IMR-90 (cell line): ENCODE measurements around the gene NUDT8. TPM values are rescaled to one million over a fixed set of nuclear protein-coding genes. Genes with fewer than 3 reads are reported as not detected.
"Not testable (repeated sequence)": the region's sequence is repeated elsewhere in the genome, so short reads cannot be mapped to it uniquely, and the experiment has no call there.

Experiments
- ATAC-seq: fragments of 200-7000 bp; cut with Tn5 transposase; 2 replicates; pipeline ENCODE4 v1.9.1; 2020; ENCODE audit warnings: low read depth, mild to moderate bottlenecking, moderate library complexity
- BruUV-seq: library from RNA; stranded (reverse); fragments of 400-500 nt; replicated peaks from 2 replicates; lab custom pipeline; 2021; lab: Mats Ljungman, UMichigan
- CTCF ChIA-PET: fragments of 300-600 bp; formaldehyde crosslinking; extraction: SDS; loops from one replicate; lab custom pipeline; 2021; ENCODE audit warnings: antibody characterized with exemption; lab: Yijun Ruan, JAX
- POLR2A ChIA-PET: fragments of 300-600 bp; sonication (Branson Sonifier 250); formaldehyde crosslinking; loops from one replicate; lab custom pipeline; 2022; ENCODE audit warnings: antibody characterized with exemption; ENCODE audit not compliant: unreplicated experiment; lab: Charles Lee
- DNase-seq: peaks from one replicate; pipeline ENCODE4 v3.0.0; 2013
- H2AFZ ChIP-seq: replicated peaks from 2 replicates; pipeline ENCODE3; 2013; ENCODE audit warnings: low read length, mild to moderate bottlenecking; ENCODE audit not compliant: poor library complexity
- H2AK5ac ChIP-seq: 2 replicates; pipeline ENCODE4 v1.6.1; 2013; ENCODE audit warnings: low read depth, low read length, inconsistent platforms
- H2AK9ac ChIP-seq: replicated peaks from 2 replicates; pipeline ENCODE3; 2013; ENCODE audit warnings: mild to moderate bottlenecking, low read depth, low read length, moderate library complexity; ENCODE audit not compliant: poor library complexity
- H2BK120ac ChIP-seq: 2 replicates; pipeline ENCODE4 v1.6.1; 2013; ENCODE audit warnings: low read depth, low read length, inconsistent platforms
- H2BK15ac ChIP-seq: 3 replicates; pipeline ENCODE4 v1.6.1; 2013; ENCODE audit warnings: low read depth, low read length, inconsistent platforms
- H2BK20ac ChIP-seq: 2 replicates; pipeline ENCODE4 v1.6.1; 2013; ENCODE audit warnings: low read depth, mild to moderate bottlenecking, inconsistent platforms, low read length, moderate library complexity
- H2BK5ac ChIP-seq: 2 replicates; pipeline ENCODE4 v1.6.1; 2013; ENCODE audit warnings: mild to moderate bottlenecking, low read depth, low read length, inconsistent platforms; ENCODE audit not compliant: poor library complexity, severe bottlenecking
- H3K14ac ChIP-seq: replicated peaks from 2 replicates; pipeline ENCODE4 v1.6.1; 2013; ENCODE audit warnings: low read depth, low read length, inconsistent platforms
- H3K18ac ChIP-seq: 2 replicates; pipeline ENCODE4 v1.6.1; 2013; ENCODE audit warnings: low read depth, low read length, control low read depth
- H3K23ac ChIP-seq: 2 replicates; pipeline ENCODE4 v1.6.1; 2013; ENCODE audit warnings: low read depth, low read length, inconsistent platforms
- H3K27ac ChIP-seq: 2 replicates; pipeline ENCODE4 v1.5.1; 2013; ENCODE audit warnings: mild to moderate bottlenecking, control low read depth, low read length; ENCODE audit not compliant: insufficient read depth
- H3K27me3 ChIP-seq: 2 replicates; pipeline ENCODE4 v1.6.1; 2013; ENCODE audit warnings: low read length; ENCODE audit not compliant: control insufficient read depth, insufficient read depth
- H3K36me3 ChIP-seq: 2 replicates; pipeline ENCODE4 v1.6.1; 2013; ENCODE audit warnings: low read length, mixed read lengths; ENCODE audit not compliant: control insufficient read depth, insufficient read depth
- H3K4ac ChIP-seq: 2 replicates; pipeline ENCODE4 v1.6.1; 2013; ENCODE audit warnings: low read depth, low read length, inconsistent platforms
- H3K4me1 ChIP-seq: 2 replicates; pipeline ENCODE4 v1.6.1; 2013; ENCODE audit warnings: low read length, mixed read lengths; ENCODE audit not compliant: control insufficient read depth, insufficient read depth
- H3K4me2 ChIP-seq: 2 replicates; pipeline ENCODE4 v1.6.1; 2013; ENCODE audit warnings: low read depth, mild to moderate bottlenecking, control low read depth, low read length, moderate library complexity
- H3K4me3 ChIP-seq: 2 replicates; pipeline ENCODE4 v1.5.1; 2013; ENCODE audit warnings: low read depth, mild to moderate bottlenecking, control low read depth, low read length, moderate library complexity; ENCODE audit not compliant: insufficient read depth
- H3K56ac ChIP-seq: 2 replicates; pipeline ENCODE4 v1.6.1; 2013; ENCODE audit warnings: low read length, inconsistent platforms; ENCODE audit not compliant: insufficient read depth; ENCODE audit errors: extremely low read depth
- H3K79me1 ChIP-seq, 2 experiments: 2 replicates each; pipeline ENCODE4 v1.6.1; 2013; ENCODE audit warnings: low read length in 2 of 2, inconsistent platforms in 1 of 2, low read depth in 1 of 2
- H3K9ac ChIP-seq: 2 replicates; pipeline ENCODE4 v1.6.1; 2013; ENCODE audit warnings: low read depth, low read length, control low read depth
- H3K9me1 ChIP-seq: 2 replicates; pipeline ENCODE4 v1.6.1; 2013; ENCODE audit warnings: low read length, inconsistent platforms; ENCODE audit not compliant: insufficient read depth
- H3K9me3 ChIP-seq: 2 replicates; pipeline ENCODE4 v1.6.1; 2013; ENCODE audit warnings: low read length; ENCODE audit not compliant: control insufficient read depth, insufficient read depth
- H4K20me1 ChIP-seq: 2 replicates; pipeline ENCODE4 v1.6.1; 2013; ENCODE audit warnings: low read length, inconsistent platforms; ENCODE audit not compliant: insufficient read depth
- H4K5ac ChIP-seq: 2 replicates; pipeline ENCODE4 v1.6.1; 2013; ENCODE audit warnings: mild to moderate bottlenecking, low read depth, low read length, control low read depth
- H4K8ac ChIP-seq, 2 experiments: 2 replicates each; pipeline ENCODE4 v1.6.1; 2013; ENCODE audit warnings: low read depth in 2 of 2, low read length in 2 of 2, control low read depth in 1 of 2, inconsistent platforms in 1 of 2
- H4K91ac ChIP-seq: 2 replicates; pipeline ENCODE4 v1.6.1; 2013; ENCODE audit warnings: low read depth, low read length, inconsistent platforms; ENCODE audit not compliant: insufficient read depth
- MAZ ChIP-seq: IDR thresholded peaks from 2 replicates; pipeline ENCODE4 v1.6.1; 2012; ENCODE audit warnings: low read depth, mild to moderate bottlenecking, low read length, improper control_type of control experiment, moderate library complexity, borderline replicate concordance
- MXI1 ChIP-seq: IDR thresholded peaks from 2 replicates; pipeline ENCODE4 v1.6.1; 2012; ENCODE audit warnings: low read depth, mild to moderate bottlenecking, low read length, moderate library complexity, borderline replicate concordance
- WGBS, 2 experiments: methylation state at CpG; one replicate each; pipeline versions ENCODE4 v1.1.5 to v1.1.7; 2013; ENCODE audit warnings: missing lambda C conversion rate in 2 of 2; ENCODE audit not compliant: insufficient read length in 1 of 2; ENCODE audit errors: extremely low coverage in 2 of 2; 5-methylcytosine and 5-hydroxymethylcytosine counted together
- dilution Hi-C: fragments of 300-500 bp; cut with HindIII; formaldehyde crosslinking; loops from one replicate; pipeline ENCODE4 v1.14.3; 2018; ENCODE audit warnings: low sequenced_read_pairs; ENCODE audit not compliant: unreplicated experiment
- in situ Hi-C: fragments of 300-500 bp; cut with MboI; formaldehyde crosslinking; loops from 3 replicates; pipeline ENCODE4 v1.14.3; 2019; ENCODE audit warnings: low sequenced_read_pairs, inconsistent platforms, mixed read lengths
- intact Hi-C: fragments of 100-400 bp; cut with micrococcal nuclease; formaldehyde crosslinking; loops from 2 replicates; pipeline ENCODE4 v1.10.0; 2022
- polyA plus RNA-seq, 3 experiments: library from polyadenylated mRNA; depleted of rRNA; stranded (reverse); fragments of >200 nt; gene quantifications; 2 replicates each; pipeline ENCODE4 v1.2.3, GENCODE V29; 2012; ENCODE audit warnings: low replicate concordance in 1 of 3
- total RNA-seq: library from RNA; depleted of rRNA; stranded (reverse); fragments of >200 nt; gene quantifications from 2 replicates; pipeline ENCODE4 v1.2.3, GENCODE V29; 2012
- TF ChIP-seq, protein P1 (sequence below): conservative IDR thresholded peaks from 2 replicates; pipeline ENCODE4 v1.5.1; 2012; ENCODE audit warnings: mild to moderate bottlenecking, low read depth, low read length, improper control_type of control experiment

The NUDT8 gene
- total and polyA plus RNA-seq, 2 of the 4 experiments (the other 2 are of a cell fraction), result 1.4 to 2.5 TPM

DNA sequence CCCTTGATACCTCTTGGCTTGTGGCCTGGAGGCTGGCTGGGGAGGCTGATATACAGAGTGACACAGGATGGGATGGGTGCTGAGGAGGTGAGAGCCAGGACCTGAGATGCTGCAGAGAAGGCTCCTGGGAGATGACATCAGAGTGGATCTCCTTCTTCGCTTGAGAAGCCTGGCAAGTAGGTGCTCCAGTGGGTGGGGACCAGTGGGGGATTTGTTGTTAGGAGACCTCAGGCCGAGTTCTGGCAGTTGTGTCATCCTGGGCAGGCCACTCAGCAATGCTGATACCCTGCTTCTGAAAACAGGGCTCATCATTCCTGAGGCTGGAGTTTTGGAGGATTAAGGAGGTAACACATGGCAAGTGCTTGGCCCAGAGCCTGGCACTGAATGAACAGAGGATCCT, 24.9 kb downstream of the NUDT8 start:
- peaks cover 13% of the 10 kb centered on the region for H3K27me3 ChIP-seq
- no peak overlapping the region for H4K5ac ChIP-seq
- H2AK5ac ChIP-seq, result no peak overlapping the region
- H3K4ac ChIP-seq, result no peak overlapping the region
- H2AFZ ChIP-seq, result peak overlapping the region; percentile 72
- no peak overlapping the region for H2BK15ac ChIP-seq
- H2BK5ac ChIP-seq, result no peak overlapping the region
- no peak overlapping the region for H3K27ac ChIP-seq
- intact Hi-C loops, result no loop called here
- no peak for ATAC-seq
- H4K91ac ChIP-seq, result no peak overlapping the region
- H3K23ac ChIP-seq, result no peak overlapping the region
- H3K79me1 ChIP-seq, result peaks cover 18 to 22% of the 10 kb centered on the region in 2 experiments
- no peak overlapping the region for H3K56ac ChIP-seq
- H3K4me1 ChIP-seq, result peaks cover 6% of the 10 kb centered on the region; the same call in 1 of the 2 replicates
- H3K4me2 ChIP-seq, result no peak overlapping the region
- H3K4me3 ChIP-seq, result no peak overlapping the region
- ChIA-PET CTCF (no interaction called here), POLR2A (no interaction called here)
- H4K20me1 ChIP-seq, result no peaks in the 10 kb centered on the region
- DNase-seq, result no peak
- WGBS, 2 experiments, result 63% methylated on average over 2 of the region's 2 CpGs; no CpG with 5 or more reads in 1 of the 2 experiments
- peaks cover 9% of the 10 kb centered on the region for H3K36me3 ChIP-seq
- no peak overlapping the region for H2BK20ac ChIP-seq
- no peaks in the 10 kb centered on the region for H3K9me1 ChIP-seq
- no peak overlapping the region for H3K9ac ChIP-seq
- 0 out of 2 replicates have a peak, but pooled peaks cover 4% of the 10 kb centered on the region for H3K9me3 ChIP-seq
- H3K18ac ChIP-seq, result no peak overlapping the region
- no peak overlapping the region for H3K14ac ChIP-seq
- H2AK9ac ChIP-seq, result no peak overlapping the region
- dilution Hi-C loops, result no loop called here
- in situ Hi-C loops, result no loop called here
- peak overlapping the region in 1 of 2 experiments; percentile 93; a peak in 1 of 4 replicates for H4K8ac ChIP-seq
- no peak for TF ChIP-seq MAZ
- TF ChIP-seq, protein P1, sequence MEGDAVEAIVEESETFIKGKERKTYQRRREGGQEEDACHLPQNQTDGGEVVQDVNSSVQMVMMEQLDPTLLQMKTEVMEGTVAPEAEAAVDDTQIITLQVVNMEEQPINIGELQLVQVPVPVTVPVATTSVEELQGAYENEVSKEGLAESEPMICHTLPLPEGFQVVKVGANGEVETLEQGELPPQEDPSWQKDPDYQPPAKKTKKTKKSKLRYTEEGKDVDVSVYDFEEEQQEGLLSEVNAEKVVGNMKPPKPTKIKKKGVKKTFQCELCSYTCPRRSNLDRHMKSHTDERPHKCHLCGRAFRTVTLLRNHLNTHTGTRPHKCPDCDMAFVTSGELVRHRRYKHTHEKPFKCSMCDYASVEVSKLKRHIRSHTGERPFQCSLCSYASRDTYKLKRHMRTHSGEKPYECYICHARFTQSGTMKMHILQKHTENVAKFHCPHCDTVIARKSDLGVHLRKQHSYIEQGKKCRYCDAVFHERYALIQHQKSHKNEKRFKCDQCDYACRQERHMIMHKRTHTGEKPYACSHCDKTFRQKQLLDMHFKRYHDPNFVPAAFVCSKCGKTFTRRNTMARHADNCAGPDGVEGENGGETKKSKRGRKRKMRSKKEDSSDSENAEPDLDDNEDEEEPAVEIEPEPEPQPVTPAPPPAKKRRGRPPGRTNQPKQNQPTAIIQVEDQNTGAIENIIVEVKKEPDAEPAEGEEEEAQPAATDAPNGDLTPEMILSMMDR, result no peak
- no peak for TF ChIP-seq MXI1
- no TSS peak for BruUV-seq
- H2BK120ac ChIP-seq, result no peak overlapping the region

DNA sequence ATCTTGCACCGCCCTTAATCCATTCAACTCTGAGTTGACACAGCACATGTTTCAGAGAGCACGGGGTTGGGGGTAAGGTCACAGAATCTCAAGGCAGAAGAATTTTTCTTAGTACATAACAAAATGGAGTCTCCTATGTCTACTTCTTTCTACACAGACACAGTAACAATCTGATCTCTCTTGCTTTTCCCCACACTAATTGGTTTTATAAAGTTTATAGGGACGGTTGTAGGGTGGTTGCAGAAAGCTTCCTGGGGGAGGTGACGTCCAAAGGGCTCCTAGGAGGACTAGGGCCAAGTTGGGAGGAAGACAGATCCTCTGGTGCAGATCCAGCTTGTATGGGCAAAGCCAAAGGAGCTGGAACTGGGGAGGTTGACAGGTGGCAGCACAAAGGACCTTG, 25.6 kb downstream of the NUDT8 start:
- H3K14ac ChIP-seq, H3K36me3 ChIP-seq, H3K4ac ChIP-seq, H2BK120ac ChIP-seq, H4K20me1 ChIP-seq, H3K9ac ChIP-seq, H4K8ac ChIP-seq, DNase-seq, H4K91ac ChIP-seq, H3K4me1 ChIP-seq, H2AFZ ChIP-seq, H2BK20ac ChIP-seq, H4K5ac ChIP-seq, POLR2A ChIA-PET, H3K9me1 ChIP-seq, H3K18ac ChIP-seq, H2AK9ac ChIP-seq, H3K56ac ChIP-seq, H3K23ac ChIP-seq, H3K4me3 ChIP-seq, intact Hi-C loops, H2AK5ac ChIP-seq, dilution Hi-C loops, in situ Hi-C loops, ATAC-seq, H2BK5ac ChIP-seq, H2BK15ac ChIP-seq, BruUV-seq, H3K9me3 ChIP-seq, H3K4me2 ChIP-seq, CTCF ChIA-PET, H3K27ac ChIP-seq: not testable (repeated sequence)
- Histone ChIP-seq H3K79me1 (peaks cover 17 to 22% of the 10 kb centered on the region in 2 experiments), H3K27me3 (peaks cover 13% of the 10 kb centered on the region)
- WGBS, 2 experiments, result no CpG with 5 or more reads among the region's 4 CpGs
